Epithelial cell of esophagus (primary cell): ENCODE data around the gene UBN1.

Experiments
- DNase-seq: peaks from one replicate; pipeline ENCODE4 v3.0.0; 2010; ENCODE audit warnings: low read depth
- H3K4me3 ChIP-seq: 2 replicates; pipeline ENCODE4 v1.5.1; 2011; ENCODE audit warnings: mild to moderate bottlenecking, low read length, control low read depth
- TF ChIP-seq, protein P1 (sequence below): IDR thresholded peaks from 2 replicates; pipeline ENCODE4 v1.5.1; 2011; ENCODE audit warnings: low read depth, mild to moderate bottlenecking, low read length, control low read depth, inconsistent platforms; ENCODE audit not compliant: insufficient read depth; ENCODE audit errors: missing control alignments

UBN1 gene

DNA sequence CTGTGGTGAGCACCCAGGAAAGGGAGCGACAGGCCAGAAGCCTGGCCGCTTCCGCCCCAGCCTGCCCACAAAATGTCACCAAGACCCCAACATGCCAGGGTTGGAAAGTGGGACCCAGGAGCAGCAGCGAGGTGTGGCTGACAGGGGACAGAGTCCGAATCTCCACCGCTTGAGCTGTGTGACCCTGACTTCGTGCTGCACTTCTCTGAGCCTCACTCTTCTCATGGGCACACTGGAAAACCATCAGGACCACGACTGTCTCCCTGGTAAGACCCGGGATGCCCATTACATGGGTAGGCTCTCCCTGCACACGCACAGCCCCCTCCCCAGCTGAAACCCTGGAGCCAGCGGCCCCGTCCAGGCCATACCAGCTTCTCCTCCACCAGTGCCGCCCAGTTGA lies 54.8 kb downstream of the UBN1 start:
- no peak for DNase-seq
- H3K4me3 ChIP-seq = no peak overlapping the region
- TF ChIP-seq, protein P1, sequence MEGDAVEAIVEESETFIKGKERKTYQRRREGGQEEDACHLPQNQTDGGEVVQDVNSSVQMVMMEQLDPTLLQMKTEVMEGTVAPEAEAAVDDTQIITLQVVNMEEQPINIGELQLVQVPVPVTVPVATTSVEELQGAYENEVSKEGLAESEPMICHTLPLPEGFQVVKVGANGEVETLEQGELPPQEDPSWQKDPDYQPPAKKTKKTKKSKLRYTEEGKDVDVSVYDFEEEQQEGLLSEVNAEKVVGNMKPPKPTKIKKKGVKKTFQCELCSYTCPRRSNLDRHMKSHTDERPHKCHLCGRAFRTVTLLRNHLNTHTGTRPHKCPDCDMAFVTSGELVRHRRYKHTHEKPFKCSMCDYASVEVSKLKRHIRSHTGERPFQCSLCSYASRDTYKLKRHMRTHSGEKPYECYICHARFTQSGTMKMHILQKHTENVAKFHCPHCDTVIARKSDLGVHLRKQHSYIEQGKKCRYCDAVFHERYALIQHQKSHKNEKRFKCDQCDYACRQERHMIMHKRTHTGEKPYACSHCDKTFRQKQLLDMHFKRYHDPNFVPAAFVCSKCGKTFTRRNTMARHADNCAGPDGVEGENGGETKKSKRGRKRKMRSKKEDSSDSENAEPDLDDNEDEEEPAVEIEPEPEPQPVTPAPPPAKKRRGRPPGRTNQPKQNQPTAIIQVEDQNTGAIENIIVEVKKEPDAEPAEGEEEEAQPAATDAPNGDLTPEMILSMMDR = no peak

DNA sequence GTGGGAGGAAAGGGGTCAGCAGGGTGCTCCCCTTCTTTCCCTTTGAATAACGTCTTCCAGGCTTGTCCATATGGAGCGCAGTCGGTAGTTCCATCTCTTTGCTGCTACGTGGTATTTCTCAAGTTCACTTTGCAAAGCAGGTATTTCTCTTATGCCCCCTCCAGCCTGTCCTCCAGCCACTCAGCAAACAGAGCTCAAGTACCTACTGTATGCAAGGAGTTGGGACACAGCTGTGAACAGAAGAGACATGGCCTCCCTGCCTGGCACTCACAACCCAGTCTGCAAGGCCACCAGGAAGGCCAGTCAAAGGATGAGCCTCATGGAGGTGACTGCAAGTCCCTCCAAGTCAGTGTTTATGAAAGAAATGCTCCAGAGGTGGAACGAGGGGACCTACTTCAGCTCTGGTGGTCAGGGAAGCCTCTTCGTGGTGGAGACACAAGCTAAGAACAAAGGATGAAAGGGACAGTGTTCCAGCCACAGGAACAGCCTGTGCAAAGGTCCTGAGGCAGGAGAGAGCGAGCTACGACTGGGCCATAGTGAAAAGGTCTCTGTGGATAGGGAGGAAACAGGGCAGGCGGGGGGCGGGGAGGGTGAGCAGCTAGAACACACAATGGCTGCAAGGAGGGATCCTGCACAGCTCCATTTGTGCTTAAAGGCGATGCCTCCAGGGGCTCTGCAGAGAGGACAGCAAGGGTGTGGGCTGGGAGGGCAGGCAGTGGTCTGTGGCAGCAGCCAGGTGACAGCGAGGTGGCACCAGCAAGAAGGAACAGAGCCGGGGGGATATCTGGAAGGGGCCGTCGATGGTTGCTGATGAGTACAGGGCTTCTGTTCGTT lies 57.0 kb downstream of the UBN1 start:
- TF ChIP-seq, protein P1 = no peak
- DNase-seq = no peak
- H3K4me3 ChIP-seq = no peak overlapping the region

DNA sequence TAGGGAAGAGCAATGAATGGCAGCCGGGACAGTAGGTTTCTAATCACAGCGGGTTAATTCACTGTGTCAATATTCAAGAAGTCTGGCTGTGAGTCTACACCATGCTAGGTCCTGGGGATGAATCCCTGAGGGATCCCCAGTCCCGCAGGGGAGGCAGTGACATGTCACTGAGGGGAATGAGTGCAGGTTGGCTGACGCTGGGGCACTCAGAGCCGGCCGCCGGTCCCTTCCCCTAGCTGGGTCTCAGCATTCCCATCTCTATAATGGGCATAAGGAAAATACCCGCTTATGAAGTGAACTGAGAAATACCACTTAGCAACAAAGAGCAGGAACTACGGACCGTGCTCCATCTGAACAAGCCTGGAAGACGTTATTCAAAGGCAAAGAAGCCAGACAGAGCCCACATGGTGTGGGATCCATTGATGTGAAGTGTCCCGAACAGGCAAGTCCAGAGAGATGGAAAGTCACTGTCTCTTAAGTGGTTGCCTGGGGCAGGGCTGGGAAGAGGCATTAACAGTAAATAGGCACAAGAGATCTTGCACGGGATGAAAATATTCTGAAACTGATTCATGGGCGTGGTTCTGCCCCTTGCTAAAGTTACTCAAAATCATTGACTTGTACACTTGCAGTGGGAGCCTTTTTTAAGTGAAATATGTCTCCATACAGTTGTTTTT lies 57.8 kb downstream of the UBN1 start:
- TF ChIP-seq, protein P1 = no peak
- DNase-seq = no peak
- H3K4me3 ChIP-seq = no peak overlapping the region

DNA sequence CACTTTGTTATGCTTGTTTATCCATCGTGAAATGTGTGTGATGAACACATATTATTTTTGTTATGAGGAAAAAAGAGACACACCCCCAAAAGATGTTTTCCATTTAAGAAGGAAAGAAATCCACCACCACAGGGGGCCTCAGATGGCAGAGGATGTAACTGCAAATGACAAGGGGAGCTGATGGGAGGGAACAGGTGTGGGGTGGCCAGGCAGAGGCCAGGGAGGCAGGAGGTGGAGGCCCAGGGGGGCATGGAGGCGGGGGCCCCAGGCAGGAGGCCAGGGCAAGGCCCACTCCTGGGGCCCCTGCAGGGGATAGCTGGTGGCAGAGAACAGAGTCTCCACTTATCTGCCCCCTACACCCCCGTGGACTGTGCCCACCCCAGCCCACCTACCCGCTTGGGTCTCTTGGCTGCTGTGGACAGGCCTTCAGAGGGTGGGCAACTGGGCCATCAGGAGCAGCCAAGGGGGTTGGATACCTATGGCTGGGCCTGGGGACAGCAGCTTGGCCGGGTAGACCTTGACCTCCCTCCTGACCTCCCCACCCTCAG lies 61.6 kb downstream of the UBN1 start:
- no peak overlapping the region for H3K4me3 ChIP-seq
- no peak for DNase-seq
- TF ChIP-seq, protein P1 = no peak

DNA sequence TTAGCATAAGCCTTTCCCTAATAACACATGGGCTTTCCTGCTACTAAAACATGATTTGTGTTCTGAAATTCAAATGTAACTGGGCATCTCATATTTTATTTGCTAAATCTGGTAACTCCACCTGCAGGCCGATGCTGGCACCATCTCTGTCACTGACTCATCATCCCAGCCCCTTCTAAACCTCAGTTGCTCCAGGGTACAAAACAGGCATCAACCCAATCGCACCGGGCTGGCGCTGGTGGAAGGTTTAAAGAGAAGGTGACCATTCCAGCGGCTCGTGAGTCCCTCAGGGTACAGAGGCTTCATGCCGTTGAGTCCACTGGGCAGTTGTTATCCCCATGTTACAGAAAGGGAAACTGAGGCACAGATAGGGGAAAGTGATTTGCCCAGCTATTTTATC lies 62.5 kb downstream of the UBN1 start:
- peak; percentile 13 for DNase-seq
- TF ChIP-seq, protein P1 = peak; percentile 12
- no peak overlapping the region for H3K4me3 ChIP-seq

DNA sequence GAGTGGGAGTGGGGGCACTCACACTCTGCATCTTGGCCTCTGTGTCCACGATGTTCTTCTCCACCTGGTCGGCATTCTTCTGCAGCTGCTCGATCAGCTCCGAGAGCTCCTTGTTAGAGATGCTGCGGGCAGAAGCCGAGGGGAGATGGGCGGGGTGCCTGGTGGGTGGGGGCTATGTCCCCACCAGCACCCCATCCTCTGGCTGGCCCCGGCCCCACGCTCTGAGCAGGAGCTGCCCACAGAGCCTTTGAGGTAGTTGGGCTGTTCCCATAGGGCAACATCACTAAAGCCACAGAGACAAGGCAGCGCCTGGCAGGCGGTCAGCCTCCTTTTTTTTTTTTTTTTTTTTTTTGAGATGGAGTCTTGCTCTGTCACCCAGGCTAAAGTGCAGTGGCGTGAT lies 63.5 kb downstream of the UBN1 start:
- TF ChIP-seq, protein P1 = no peak

More for the DNA sequence above, 63.5 kb downstream of the UBN1 start:
- no peak for DNase-seq
- H3K4me3 ChIP-seq = no peak overlapping the region
